OCI-LY7 (cell line): ENCODE results near the gene HSPB6. TPM values are rescaled to one million over a fixed set of nuclear protein-coding genes. Genes with fewer than 3 reads are reported as not detected.

ENCODE experiments used
- BruUV-seq: library from RNA; stranded (reverse); fragments of 400-500 nt; replicated peaks from 2 replicates; lab custom pipeline; 2021; lab: Mats Ljungman, UMichigan
- CTCF ChIA-PET: fragments of 300-600 bp; sonication (Branson Sonifier 250); formaldehyde crosslinking; loops from one replicate; lab custom pipeline; 2022; ENCODE audit warnings: antibody characterized with exemption; ENCODE audit not compliant: unreplicated experiment; lab: Charles Lee
- POLR2A ChIA-PET: fragments of 300-600 bp; sonication (Branson Sonifier 250); formaldehyde crosslinking; loops from one replicate; lab custom pipeline; 2022; ENCODE audit warnings: antibody characterized with exemption; lab: Charles Lee
- DNase-seq: peaks from one replicate; pipeline ENCODE4 v3.0.0-alpha.2; 2015; ENCODE audit warnings: low spot score
- H2AFZ ChIP-seq: fragments of 200-600 bp; sonication (generic), shearing (Covaris generic); 2 replicates; pipeline ENCODE4 v1.6.1; 2014; ENCODE audit warnings: mild to moderate bottlenecking, antibody characterized with exemption, low read length, moderate library complexity
- H3K27ac ChIP-seq: fragments of 200-600 bp; sonication (generic); 2 replicates; pipeline ENCODE4 v1.5.1; 2014; ENCODE audit warnings: mixed run types, low read depth, mild to moderate bottlenecking, moderate library complexity, low read length, inconsistent platforms; ENCODE audit not compliant: poor library complexity, severe bottlenecking
- H3K36me3 ChIP-seq: fragments of 200-600 bp; sonication (generic); 2 replicates; pipeline ENCODE4 v1.6.1; 2014; ENCODE audit warnings: mild to moderate bottlenecking, antibody characterized with exemption, low read length, moderate library complexity, mixed read lengths; ENCODE audit not compliant: insufficient read depth
- H3K4me1 ChIP-seq: fragments of 200-600 bp; sonication (generic); 2 replicates; pipeline ENCODE4 v1.5.1; 2014; ENCODE audit warnings: mild to moderate bottlenecking, low read length; ENCODE audit not compliant: insufficient read depth, poor library complexity, severe bottlenecking
- H3K4me2 ChIP-seq: fragments of 200-600 bp; sonication (generic); 2 replicates; pipeline ENCODE4 v1.6.1; 2014; ENCODE audit warnings: mild to moderate bottlenecking, low read length
- H3K4me3 ChIP-seq: fragments of 200-600 bp; sonication (generic); 2 replicates; pipeline ENCODE4 v1.5.1; 2014; ENCODE audit warnings: mild to moderate bottlenecking, low read depth, low read length; ENCODE audit not compliant: poor library complexity, severe bottlenecking
- H3K79me2 ChIP-seq: fragments of 200-600 bp; sonication (generic); 2 replicates; pipeline ENCODE4 v1.6.1; 2016; ENCODE audit warnings: low read depth, mild to moderate bottlenecking, low read length, moderate library complexity, mixed read lengths; ENCODE audit not compliant: insufficient read depth
- H3K9me2 ChIP-seq: fragments of 200-600 bp; sonication (generic); 2 replicates; pipeline ENCODE4 v1.6.1; 2016; ENCODE audit warnings: mild to moderate bottlenecking, low read length, mixed read lengths; ENCODE audit not compliant: insufficient read depth
- H3K9me3 ChIP-seq: fragments of 200-600 bp; sonication (generic); 2 replicates; pipeline ENCODE4 v1.6.1; 2014; ENCODE audit warnings: mild to moderate bottlenecking, mixed run types, low read length, mixed read lengths
- H4K20me1 ChIP-seq: fragments of 200-600 bp; sonication (generic); 2 replicates; pipeline ENCODE4 v1.6.1; 2014; ENCODE audit warnings: mild to moderate bottlenecking, antibody characterized with exemption, low read length, moderate library complexity, mixed read lengths; ENCODE audit not compliant: insufficient read depth
- CTCF ChIP-seq: fragments of 200-600 bp; sonication (generic); conservative IDR thresholded peaks from 2 replicates; pipeline ENCODE4 v1.5.1; 2014; ENCODE audit warnings: mild to moderate bottlenecking, antibody characterized with exemption, low read length, moderate library complexity, mixed read lengths
- EZH2phosphoT487 ChIP-seq: fragments of 200-600 bp; sonication (generic); IDR thresholded peaks from 2 replicates; pipeline ENCODE4 v1.6.1; 2018; ENCODE audit warnings: low read depth, borderline replicate concordance, mild to moderate bottlenecking, mixed run types, antibody characterized with exemption, low read length, moderate library complexity, mixed read lengths
- intact Hi-C: fragments of 100-400 bp; cut with micrococcal nuclease; formaldehyde crosslinking; loops from one replicate; pipeline ENCODE4 v1.10.0; 2022; ENCODE audit not compliant: unreplicated experiment
- total RNA-seq, 2 experiments: library from RNA; depleted of rRNA in 1 of 2; stranded (reverse); fragments of >200 nt in 1 of 2; shearing (Covaris generic) in 1 of 2; gene quantifications; 2 replicates each; pipeline ENCODE4 v1.2.3, GENCODE V29; 2014 to 2022

The HSPB6 gene
- total RNA-seq, 2 experiments from 2014 or later: 1.7 TPM; not detected in 1

GRCh38 chr19:35732540-35733179 lies 24.2 kb downstream of the HSPB6 start:
- intact Hi-C loops: no loop called here
- CTCF ChIA-PET: no interaction called here
- TF ChIP-seq EZH2phosphoT487 (no peak), CTCF (no peak)

GRCh38 chr19:35731779-35732405 lies 24.9 kb downstream of the HSPB6 start:
- no peak overlapping the region for H3K27ac ChIP-seq
- no peak overlapping the region for H3K4me3 ChIP-seq
- H3K4me1 ChIP-seq: peaks cover 5% of the 10 kb centered on the region
- BruUV-seq: no TSS peak
- DNase-seq: no peak
- no peaks in the 10 kb centered on the region for H3K79me2 ChIP-seq
- peaks cover 99% of the 10 kb centered on the region for H3K36me3 ChIP-seq
- no peaks in the 10 kb centered on the region for H4K20me1 ChIP-seq
- TF ChIP-seq EZH2phosphoT487 (no peak), CTCF (no peak)
- POLR2A ChIA-PET: no interaction called here
- intact Hi-C loops: no loop called here
- H2AFZ ChIP-seq: no peak overlapping the region
- CTCF ChIA-PET: no interaction called here
- H3K9me2 ChIP-seq: no peaks in the 10 kb centered on the region
- no peak overlapping the region for H3K4me2 ChIP-seq
- H3K9me3 ChIP-seq: no peaks in the 10 kb centered on the region

More at GRCh38 chr19:35732540-35733179, 24.2 kb downstream of the HSPB6 start:
- no peak overlapping the region for H3K4me3 ChIP-seq
- peaks cover 13% of the 10 kb centered on the region for H3K4me1 ChIP-seq
- no peak for DNase-seq
- H3K79me2 ChIP-seq: no peaks in the 10 kb centered on the region
- H3K4me2 ChIP-seq: no peak overlapping the region
- H2AFZ ChIP-seq: no peak overlapping the region
- H3K9me3 ChIP-seq: no peaks in the 10 kb centered on the region
- BruUV-seq: no TSS peak
- no peaks in the 10 kb centered on the region for H4K20me1 ChIP-seq
- peaks cover 98% of the 10 kb centered on the region for H3K36me3 ChIP-seq
- H3K9me2 ChIP-seq: no peaks in the 10 kb centered on the region
- no peak overlapping the region for H3K27ac ChIP-seq
- POLR2A ChIA-PET: no interaction called here

DNA sequence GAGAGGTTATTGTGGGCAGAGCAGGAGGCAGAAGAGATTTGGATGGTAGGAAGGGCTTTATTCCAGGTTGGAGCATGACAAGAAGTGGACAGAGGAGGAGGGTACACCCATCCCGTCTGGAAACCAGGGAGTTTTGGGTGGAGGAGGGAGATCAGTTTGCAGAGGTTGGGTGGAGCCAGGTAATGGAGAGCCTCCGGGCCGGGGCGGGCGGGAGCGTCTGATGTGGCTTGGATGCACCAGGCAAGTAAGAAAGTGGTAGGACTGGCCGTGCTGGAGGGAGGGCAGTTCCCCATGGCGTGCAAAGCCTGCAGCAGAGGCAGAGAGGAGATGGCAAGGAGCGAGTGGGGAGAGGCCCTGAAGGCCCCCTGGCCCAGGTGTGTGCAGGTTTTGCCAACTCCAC lies 25.5 kb downstream of the HSPB6 start:
- H2AFZ ChIP-seq: no peak overlapping the region

More for the DNA sequence above, 25.5 kb downstream of the HSPB6 start:
- no peaks in the 10 kb centered on the region for H3K9me3 ChIP-seq
- H3K4me3 ChIP-seq: no peak overlapping the region
- ChIA-PET POLR2A (no interaction called here), CTCF (no interaction called here)
- H3K4me1 ChIP-seq: no peaks in the 10 kb centered on the region
- H3K79me2 ChIP-seq: no peaks in the 10 kb centered on the region
- BruUV-seq: no TSS peak
- intact Hi-C loops: no loop called here
- no peak overlapping the region for H3K4me2 ChIP-seq
- H4K20me1 ChIP-seq: no peaks in the 10 kb centered on the region
- H3K27ac ChIP-seq: no peak overlapping the region
- DNase-seq: no peak
- no peaks in the 10 kb centered on the region for H3K9me2 ChIP-seq
- TF ChIP-seq CTCF (no peak), EZH2phosphoT487 (no peak)
- peaks cover 96% of the 10 kb centered on the region for H3K36me3 ChIP-seq
